ENCODE measurements around the gene GRIK4.

- no peak for TF ChIP-seq CTCF (IDR thresholded peaks at IDR 0.05; ENCODE audit: extremely low read depth in 1 of 2, insufficient read depth in 1 of 2, low read depth in 1 of 2, low read length in 2 of 2)
- TF ChIP-seq, protein P1, sequence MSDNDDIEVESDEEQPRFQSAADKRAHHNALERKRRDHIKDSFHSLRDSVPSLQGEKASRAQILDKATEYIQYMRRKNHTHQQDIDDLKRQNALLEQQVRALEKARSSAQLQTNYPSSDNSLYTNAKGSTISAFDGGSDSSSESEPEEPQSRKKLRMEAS (IDR thresholded peaks at IDR 0.05; ENCODE audit: insufficient read depth, insufficient read length): no peak
- TF ChIP-seq MYC (IDR thresholded peaks at IDR 0.05; ENCODE audit: low read depth, low read length): no peak
- no peak for TF ChIP-seq POLR2A (IDR thresholded peaks at IDR 0.05; ENCODE audit: low read depth, low read length)
- TF ChIP-seq EZH2 (IDR thresholded peaks at IDR 0.05; ENCODE audit: borderline replicate concordance, low read depth, low read length, severe bottlenecking): no peak
Measured at GRCh38 chr11:120932305-120932915, 420.9 kb downstream of the GRIK4 start.
